Sigmoid colon (tissue), 4 donors: ENCODE data around the gene PHF23.

ENCODE experiments used
- CTCF ChIP-seq, 4 experiments: fragments of 450-650 bp in 3 of 4; fragments of 200-600 bp in 1 of 4; IDR thresholded peaks; one replicate each; pipeline ENCODE4 v1.5.1; 2016 to 2019; ENCODE audit warnings: antibody characterized with exemption in 4 of 4, mild to moderate bottlenecking in 3 of 4, moderate library complexity in 2 of 4
- EP300 ChIP-seq, 4 donors: sonication (generic); formaldehyde crosslinking; IDR thresholded peaks; one replicate each; pipeline ENCODE4 v1.6.1; 2017; ENCODE audit warnings: antibody characterized with exemption in 4 of 4
- POLR2AphosphoS5 ChIP-seq, 4 donors: sonication (generic); formaldehyde crosslinking; IDR thresholded peaks; one replicate each; pipeline ENCODE4 v1.6.1; 2017; ENCODE audit warnings: antibody characterized with exemption in 4 of 4

DNA sequence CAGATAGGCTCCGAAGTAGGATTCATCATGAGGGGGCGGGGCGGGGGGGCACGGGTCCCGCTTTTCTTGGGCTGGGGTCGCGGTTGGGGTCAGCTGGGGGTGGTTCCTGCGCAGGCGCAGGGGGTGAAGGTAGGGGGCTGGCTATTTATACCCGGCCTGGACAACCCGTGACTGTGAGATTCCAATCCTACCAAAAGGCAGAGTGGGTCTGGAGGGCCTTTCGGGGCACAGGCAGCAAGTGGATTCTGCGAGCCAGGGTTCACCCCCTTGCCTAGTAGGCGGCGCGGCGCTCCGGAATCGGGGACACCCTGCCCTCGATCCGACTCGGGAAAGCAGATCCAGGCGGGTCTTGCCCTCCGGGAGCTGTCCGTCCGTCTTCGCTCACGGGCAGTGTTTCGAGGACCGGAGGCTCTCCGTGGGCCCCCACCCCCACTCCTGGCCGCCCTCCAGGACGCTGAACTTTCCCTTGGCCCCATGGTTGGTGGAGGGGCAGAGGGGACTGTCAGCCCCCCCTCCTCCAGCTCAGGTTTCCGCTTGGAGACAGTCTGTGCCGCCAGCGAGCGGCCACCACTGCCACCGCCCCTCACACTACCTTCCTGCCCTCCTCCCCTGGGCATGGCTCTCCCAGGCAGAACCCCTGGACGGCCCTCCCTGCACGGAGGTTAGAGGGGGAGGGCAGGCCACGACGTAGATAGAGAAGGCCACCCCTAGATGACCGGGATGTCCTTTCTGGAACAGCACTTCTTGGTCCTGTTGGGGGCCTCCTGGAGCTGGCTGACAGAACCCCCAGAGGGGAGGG, 42.9 kb upstream of the PHF23 start:
- peak; percentile 44 to 73 (median 71) for TF ChIP-seq POLR2AphosphoS5 (IDR thresholded peaks at IDR 0.05)
- no peak for TF ChIP-seq CTCF (IDR thresholded peaks at IDR 0.05)
- peak in 3 of 4 donors; percentile 32 to 49 (median 43) for TF ChIP-seq EP300 (IDR thresholded peaks at IDR 0.05)
